ENCODE results near the gene ARNT2.

ARNT2 gene

GRCh38 chr15:80576519-80577090, 172.4 kb downstream of the ARNT2 start:
- no peak for DNase-seq (ENCODE audit: low read depth, low spot score)

GRCh38 chr15:80577552-80578205, 173.5 kb downstream of the ARNT2 start:
- no peak for DNase-seq (ENCODE audit: low read depth, low spot score)

- DNase-seq (ENCODE audit: low read depth, low spot score): no peak
Observed at GRCh38 chr15:80578206-80578595, 174.0 kb downstream of the ARNT2 start.

GRCh38 chr15:80578871-80579270, 174.7 kb downstream of the ARNT2 start:
- DNase-seq (ENCODE audit: low read depth, low spot score): no peak

- DNase-seq (ENCODE audit: low read depth, low spot score): no peak
Observed at GRCh38 chr15:80579611-80580010, 175.4 kb downstream of the ARNT2 start.

- peak; percentile 64 for DNase-seq (ENCODE audit: low read depth, low spot score)
Observed at GRCh38 chr15:80580106-80580505, 175.9 kb downstream of the ARNT2 start.

GRCh38 chr15:80580536-80581260, 176.5 kb downstream of the ARNT2 start:
- no peak for DNase-seq (ENCODE audit: low read depth, low spot score)

- DNase-seq (ENCODE audit: low read depth, low spot score): no peak
Observed at GRCh38 chr15:80581976-80582375, 177.8 kb downstream of the ARNT2 start.

- DNase-seq (ENCODE audit: low read depth, low spot score): no peak
Observed at GRCh38 chr15:80582816-80583423, 178.7 kb downstream of the ARNT2 start.

- no peak for DNase-seq (ENCODE audit: low read depth, low spot score)
Observed at GRCh38 chr15:80584561-80584964, 180.4 kb downstream of the ARNT2 start.

GRCh38 chr15:80584973-80585525, 180.9 kb downstream of the ARNT2 start:
- DNase-seq (ENCODE audit: low read depth, low spot score): no peak

- no peak for DNase-seq (ENCODE audit: low read depth, low spot score)
Observed at GRCh38 chr15:80585544-80586018, 181.4 kb downstream of the ARNT2 start.

- DNase-seq (ENCODE audit: low read depth, low spot score): no peak
Observed at GRCh38 chr15:80586161-80586560, 182.0 kb downstream of the ARNT2 start.

GRCh38 chr15:80587007-80587406, 182.8 kb downstream of the ARNT2 start:
- no peak for DNase-seq (ENCODE audit: low read depth, low spot score)

- no peak for DNase-seq (ENCODE audit: low read depth, low spot score)
Observed at GRCh38 chr15:80587816-80588456, 183.8 kb downstream of the ARNT2 start.

GRCh38 chr15:80588801-80589200, 184.6 kb downstream of the ARNT2 start:
- DNase-seq (ENCODE audit: low read depth, low spot score): peak; percentile 34

GRCh38 chr15:80590761-80591355, 186.7 kb downstream of the ARNT2 start:
- no peak for DNase-seq (ENCODE audit: low read depth, low spot score)

GRCh38 chr15:80591471-80591870, 187.3 kb downstream of the ARNT2 start:
- DNase-seq (ENCODE audit: low read depth, low spot score): no peak

- DNase-seq (ENCODE audit: low read depth, low spot score): no peak
Observed at GRCh38 chr15:80591938-80592825, 188.0 kb downstream of the ARNT2 start.

- no peak for DNase-seq (ENCODE audit: low read depth, low spot score)
Observed at GRCh38 chr15:80593486-80594030, 189.4 kb downstream of the ARNT2 start.
